HG03066 (cell line): ENCODE results near the gene NCK1.
"Not testable (repeated sequence)": the region's sequence is repeated elsewhere in the genome, so short reads cannot be mapped to it uniquely, and the experiment has no call there.

ENCODE experiments used
- ATAC-seq: cut with Tn5 transposase; IDR thresholded peaks from one replicate; pipeline ENCODE4 v1.9.1; 2021; ENCODE audit warnings: low read depth; ENCODE audit not compliant: unreplicated experiment

Gene NCK1

GRCh38 chr3:136860541-136860940 is 1.5 kb upstream of the NCK1 start:
- ATAC-seq, result no peak

GRCh38 chr3:136862617-136863322 is 762 bp downstream of the NCK1 start:
- ATAC-seq, result peak; percentile 13

- no peak for ATAC-seq
These were observed 7.3 kb downstream of the NCK1 start for GRCh38 chr3:136869282-136869681.

GRCh38 chr3:136872258-136872657 is 10.2 kb downstream of the NCK1 start:
- ATAC-seq, result not testable (repeated sequence)

GRCh38 chr3:136879510-136879909 is 17.5 kb downstream of the NCK1 start:
- not testable (repeated sequence) for ATAC-seq

GRCh38 chr3:136882571-136882970 is 20.6 kb downstream of the NCK1 start:
- ATAC-seq, result no peak

GRCh38 chr3:136883967-136884720 is 22.1 kb downstream of the NCK1 start:
- peak; percentile 48 for ATAC-seq

- ATAC-seq, result no peak
These were observed 23.6 kb downstream of the NCK1 start for GRCh38 chr3:136885357-136886213.

- no peak for ATAC-seq
These were observed 27.9 kb downstream of the NCK1 start for GRCh38 chr3:136889947-136890346.

- no peak for ATAC-seq
These were observed 30.2 kb downstream of the NCK1 start for GRCh38 chr3:136891934-136892855.

- ATAC-seq, result no peak
These were observed 31.9 kb downstream of the NCK1 start for GRCh38 chr3:136893848-136894443.

GRCh38 chr3:136897171-136897570 is 35.2 kb downstream of the NCK1 start:
- ATAC-seq, result not testable (repeated sequence)

- ATAC-seq, result no peak
These were observed 36.5 kb downstream of the NCK1 start for GRCh38 chr3:136898549-136898948.

GRCh38 chr3:136898954-136899353 is 36.9 kb downstream of the NCK1 start:
- no peak for ATAC-seq

- ATAC-seq, result no peak
These were observed 37.7 kb downstream of the NCK1 start for GRCh38 chr3:136899622-136900158.

- ATAC-seq, result not testable (repeated sequence)
These were observed 38.7 kb downstream of the NCK1 start for GRCh38 chr3:136900694-136901093.

GRCh38 chr3:136901391-136901790 is 39.4 kb downstream of the NCK1 start:
- no peak for ATAC-seq

GRCh38 chr3:136902530-136902929 is 40.5 kb downstream of the NCK1 start:
- not testable (repeated sequence) for ATAC-seq

GRCh38 chr3:136903899-136904298 is 41.9 kb downstream of the NCK1 start:
- ATAC-seq, result no peak
